ENCODE data around the gene ERCC1.
"Not testable (repeated sequence)": the region's sequence is repeated elsewhere in the genome, so short reads cannot be mapped to it uniquely, and the experiment has no call there.

ERCC1 gene

DNA sequence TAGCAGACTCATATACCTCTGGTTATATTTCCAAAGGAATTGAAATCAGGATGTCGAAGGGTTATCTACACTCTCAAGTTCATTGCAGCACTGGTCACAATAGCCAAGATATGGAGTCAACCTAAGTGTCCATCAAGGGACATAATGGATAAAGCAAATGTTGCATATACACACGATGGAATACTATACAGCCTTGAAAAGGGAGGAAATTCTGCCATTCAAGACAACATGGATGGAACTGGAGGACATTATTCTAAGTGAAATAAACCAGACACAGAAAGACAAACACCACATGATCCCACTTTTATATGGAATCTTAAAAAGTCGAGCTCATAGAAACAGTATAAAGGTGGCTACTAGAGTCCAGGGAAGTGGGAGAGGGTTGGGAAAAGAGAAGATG is 13.6 kb upstream of the ERCC1 start:
- DNase-seq (ENCODE audit: low spot score) = no peak
- TF ChIP-seq, protein P1, sequence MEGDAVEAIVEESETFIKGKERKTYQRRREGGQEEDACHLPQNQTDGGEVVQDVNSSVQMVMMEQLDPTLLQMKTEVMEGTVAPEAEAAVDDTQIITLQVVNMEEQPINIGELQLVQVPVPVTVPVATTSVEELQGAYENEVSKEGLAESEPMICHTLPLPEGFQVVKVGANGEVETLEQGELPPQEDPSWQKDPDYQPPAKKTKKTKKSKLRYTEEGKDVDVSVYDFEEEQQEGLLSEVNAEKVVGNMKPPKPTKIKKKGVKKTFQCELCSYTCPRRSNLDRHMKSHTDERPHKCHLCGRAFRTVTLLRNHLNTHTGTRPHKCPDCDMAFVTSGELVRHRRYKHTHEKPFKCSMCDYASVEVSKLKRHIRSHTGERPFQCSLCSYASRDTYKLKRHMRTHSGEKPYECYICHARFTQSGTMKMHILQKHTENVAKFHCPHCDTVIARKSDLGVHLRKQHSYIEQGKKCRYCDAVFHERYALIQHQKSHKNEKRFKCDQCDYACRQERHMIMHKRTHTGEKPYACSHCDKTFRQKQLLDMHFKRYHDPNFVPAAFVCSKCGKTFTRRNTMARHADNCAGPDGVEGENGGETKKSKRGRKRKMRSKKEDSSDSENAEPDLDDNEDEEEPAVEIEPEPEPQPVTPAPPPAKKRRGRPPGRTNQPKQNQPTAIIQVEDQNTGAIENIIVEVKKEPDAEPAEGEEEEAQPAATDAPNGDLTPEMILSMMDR (IDR thresholded peaks at IDR 0.05; ENCODE audit: extremely low read depth, insufficient read depth, missing control alignments) = no peak
- in situ Hi-C loops (cut with MboI; ENCODE audit: low pct_unique_long_range_greater_than_20kb, low sequenced_read_pairs, unreplicated experiment) = no loop called here

DNA sequence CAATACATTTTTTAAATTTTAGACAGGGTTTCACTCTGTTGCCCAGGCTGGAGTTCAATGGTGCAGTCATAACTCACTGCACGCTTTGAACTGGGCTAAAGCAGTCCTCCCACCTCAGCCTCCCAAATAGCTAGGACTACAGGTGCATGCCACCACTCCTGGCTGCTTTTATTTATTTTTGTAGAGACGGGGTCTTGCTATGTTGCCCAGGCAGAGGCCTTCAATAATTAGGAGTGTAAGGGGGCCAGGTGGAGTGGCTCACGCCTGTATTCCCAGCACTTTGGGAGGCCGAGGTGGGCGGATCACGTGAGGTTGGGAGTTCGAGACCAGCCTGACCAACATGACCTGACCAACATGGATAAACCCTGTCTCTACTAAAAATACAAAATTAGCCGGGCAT is 8.8 kb upstream of the ERCC1 start:
- DNase-seq (ENCODE audit: low spot score); in situ Hi-C loops (cut with MboI; ENCODE audit: low pct_unique_long_range_greater_than_20kb, low sequenced_read_pairs, unreplicated experiment): not testable (repeated sequence)

DNA sequence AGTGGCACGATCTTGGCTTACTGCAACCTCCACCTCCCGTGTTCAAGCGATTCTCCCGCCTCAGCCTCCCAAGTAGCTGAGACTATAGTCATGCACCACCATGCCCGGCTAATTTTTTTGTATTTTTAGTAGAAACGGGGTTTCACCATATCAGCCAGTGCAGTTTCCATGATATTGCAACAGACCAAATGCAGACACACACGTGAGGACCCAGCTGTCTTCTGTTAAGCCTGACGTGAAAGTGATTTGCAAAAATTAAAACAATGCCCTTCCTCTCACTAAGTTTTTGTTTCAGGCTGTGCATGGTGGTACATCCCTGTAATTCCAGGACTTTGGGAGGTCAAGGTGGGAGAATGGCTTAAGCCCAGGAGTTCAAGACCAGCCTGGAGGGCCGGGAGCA is 7.3 kb upstream of the ERCC1 start:
- in situ Hi-C loops (cut with MboI; ENCODE audit: low pct_unique_long_range_greater_than_20kb, low sequenced_read_pairs, unreplicated experiment); DNase-seq (ENCODE audit: low spot score): not testable (repeated sequence)

DNA sequence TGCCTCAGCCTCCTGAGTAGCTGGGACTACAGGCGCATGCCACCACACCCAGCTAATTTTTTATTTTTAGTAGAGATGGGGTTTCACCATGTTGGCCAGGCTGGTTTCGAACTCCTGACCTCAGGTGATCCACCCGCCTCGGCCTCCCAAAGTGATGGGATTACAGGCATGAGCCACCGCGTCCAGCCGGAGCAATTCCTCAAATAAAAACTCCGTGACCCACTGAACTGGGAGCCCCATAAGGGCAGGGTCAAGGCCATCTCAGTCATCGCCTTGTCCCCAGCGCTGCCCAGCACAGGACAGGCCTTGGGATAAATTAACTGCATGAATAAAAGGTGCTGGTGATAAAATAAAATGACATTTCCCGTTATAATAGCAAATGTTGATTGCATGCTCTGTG is 6.2 kb upstream of the ERCC1 start:
- in situ Hi-C loops (cut with MboI; ENCODE audit: low pct_unique_long_range_greater_than_20kb, low sequenced_read_pairs, unreplicated experiment) = not testable (repeated sequence)

DNA sequence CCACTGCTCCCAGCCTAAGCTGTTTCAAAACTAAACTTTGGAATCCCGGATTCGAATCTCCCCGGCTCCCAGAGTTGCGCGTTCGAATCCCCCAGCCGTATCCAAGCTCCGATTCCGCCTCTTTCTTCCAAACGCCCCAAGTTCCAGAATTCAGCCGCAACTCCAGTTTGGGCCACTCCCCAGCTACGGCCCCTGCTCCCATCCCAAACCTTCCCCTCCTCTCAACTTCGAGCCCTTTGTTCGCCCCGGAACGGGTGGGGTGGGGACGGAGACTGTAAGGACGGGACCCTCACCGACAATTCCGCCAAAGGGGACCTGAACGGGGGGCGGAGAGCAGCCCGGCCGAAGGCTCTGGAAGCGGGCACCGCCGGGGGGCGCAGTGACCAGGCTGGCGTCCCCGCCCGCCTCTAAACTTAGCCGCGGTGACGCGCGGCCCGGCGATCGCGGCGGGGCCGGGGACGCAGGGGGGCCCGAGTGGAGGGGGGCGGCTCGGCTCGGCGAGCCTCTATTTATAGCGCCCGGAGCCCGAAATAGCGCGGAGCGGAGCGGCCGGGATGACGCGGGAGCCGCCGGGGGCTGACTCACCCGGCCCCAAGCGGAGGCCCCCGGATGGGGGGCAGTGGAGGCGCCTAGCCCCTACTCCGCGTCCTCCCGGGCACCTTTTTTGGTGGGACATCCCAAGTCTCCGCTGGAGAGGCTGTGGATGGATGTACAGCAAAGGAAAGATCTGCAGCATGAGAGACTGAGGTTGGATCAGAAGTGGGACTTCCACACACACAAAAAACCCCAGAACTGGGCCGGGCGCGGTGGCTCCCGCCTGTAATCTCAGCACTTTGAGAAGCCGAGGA is 4.9 kb upstream of the ERCC1 start:
- DNase-seq (ENCODE audit: low spot score) = peak; percentile 68
- TF ChIP-seq, protein P1 (IDR thresholded peaks at IDR 0.05; ENCODE audit: extremely low read depth, insufficient read depth, missing control alignments) = peak; percentile 59
- in situ Hi-C loops (cut with MboI; ENCODE audit: low pct_unique_long_range_greater_than_20kb, low sequenced_read_pairs, unreplicated experiment) = no loop called here

More for the DNA sequence above, 6.2 kb upstream of the ERCC1 start:
- not testable (repeated sequence) for DNase-seq (ENCODE audit: low spot score)

DNA sequence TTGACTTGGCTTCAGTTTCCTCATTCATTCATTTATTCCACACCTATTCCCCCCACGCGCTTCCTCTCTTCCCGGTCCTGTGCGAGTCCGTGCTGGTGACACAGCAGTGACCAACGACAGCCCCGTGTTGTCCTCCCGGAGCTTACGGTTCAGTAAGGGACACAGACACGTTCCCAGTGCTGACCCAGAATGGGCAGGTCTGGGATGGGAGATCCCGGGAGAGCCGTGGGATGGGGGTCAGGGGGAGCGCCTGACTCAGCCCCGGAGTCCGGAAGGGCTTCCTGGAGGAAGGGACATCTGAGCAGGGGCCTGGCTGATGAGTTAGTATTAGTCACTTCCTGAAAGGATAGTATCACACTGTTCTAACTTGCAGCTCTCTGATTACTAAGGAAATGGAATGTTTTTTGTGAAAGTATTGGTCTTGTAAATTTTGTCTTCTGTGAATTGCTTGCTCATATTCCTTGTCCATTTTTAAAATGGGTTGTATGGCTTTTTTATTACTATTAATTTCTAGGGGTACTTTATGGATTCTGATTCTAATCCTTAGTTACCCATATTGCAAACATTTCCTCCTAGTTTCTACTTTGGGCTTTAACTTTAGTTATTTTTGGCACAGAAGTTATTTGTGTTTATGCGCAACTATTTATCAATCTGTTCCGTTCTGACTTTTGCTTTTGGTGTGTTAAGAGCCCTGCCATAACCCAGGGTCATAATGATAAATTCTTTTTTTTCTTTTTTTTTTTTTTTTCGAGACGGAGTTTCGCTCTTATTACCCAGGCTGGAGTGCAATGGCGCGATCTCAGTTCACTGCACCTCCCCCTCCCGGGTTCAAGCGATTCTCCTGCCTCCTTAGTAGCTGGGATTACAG is 708 bp upstream of the ERCC1 start:
- in situ Hi-C loops (cut with MboI; ENCODE audit: low pct_unique_long_range_greater_than_20kb, low sequenced_read_pairs, unreplicated experiment) = no loop called here
- TF ChIP-seq, protein P1 (IDR thresholded peaks at IDR 0.05; ENCODE audit: extremely low read depth, insufficient read depth, missing control alignments) = no peak
- DNase-seq (ENCODE audit: low spot score) = peak; percentile 37

DNA sequence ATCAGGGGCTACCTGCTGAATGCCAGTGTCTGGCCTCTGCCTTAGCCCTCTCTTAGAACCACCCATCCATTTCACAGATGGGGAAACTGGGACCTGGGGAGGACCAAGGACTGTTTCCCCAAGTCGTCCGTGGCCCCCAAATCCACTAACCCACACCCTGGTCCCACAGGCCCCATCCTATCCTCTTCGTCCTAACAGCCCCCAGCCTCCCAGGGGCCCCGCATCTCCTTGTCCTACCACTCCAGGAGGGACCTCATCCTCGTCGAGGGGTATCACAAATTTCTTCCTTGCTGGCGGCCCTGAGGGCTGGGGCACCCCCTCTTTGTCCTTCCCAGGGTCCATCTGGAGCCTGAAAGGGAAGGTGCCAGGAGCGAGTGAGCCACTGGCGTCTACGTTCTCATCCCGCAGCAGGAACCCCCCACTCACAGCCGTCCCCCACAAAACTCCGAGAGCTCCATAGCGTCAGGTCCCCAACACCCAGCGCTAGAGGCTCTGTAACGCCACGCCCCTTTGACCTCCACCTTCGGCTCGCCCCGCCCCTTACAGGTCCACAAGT is 606 bp downstream of the ERCC1 start:
- TF ChIP-seq, protein P1 (IDR thresholded peaks at IDR 0.05; ENCODE audit: extremely low read depth, insufficient read depth, missing control alignments) = no peak
- no peak for DNase-seq (ENCODE audit: low spot score)
- in situ Hi-C loops (cut with MboI; ENCODE audit: low pct_unique_long_range_greater_than_20kb, low sequenced_read_pairs, unreplicated experiment) = no loop called here

Data from GM13977 (cell line).